Tibial artery (tissue), 4 donors: ENCODE measurements around the gene GARNL3.

Experiments used
- DNase-seq, 2 donors: peaks; one replicate each; pipeline ENCODE4 v3.0.0-alpha.2; 2019
- H3K27ac ChIP-seq, 2 donors: fragments of 200-600 bp; sonication (generic) in 1 of 2; 1 replicate in 1 of 2; 2 replicates in 1 of 2; pipeline ENCODE4 v1.5.1; 2018 to 2019; ENCODE audit warnings: mild to moderate bottlenecking in 1 of 2
- H3K27me3 ChIP-seq, 2 donors: fragments of 200-600 bp; sonication (generic) in 1 of 2; one replicate each; pipeline versions ENCODE4 v1.5.1 to v1.6.0; 2016 to 2019
- H3K36me3 ChIP-seq, 3 donors: fragments of 200-600 bp; sonication (generic) in 2 of 3; one replicate each; pipeline ENCODE4 v1.5.1; 2016 to 2019; ENCODE audit warnings: mild to moderate bottlenecking in 2 of 3
- H3K4me1 ChIP-seq, 4 donors: fragments of 200-600 bp; sonication (generic) in 2 of 4; 1 replicate in 3 of 4; 2 replicates in 1 of 4; pipeline ENCODE4 v1.5.1; 2016 to 2019
- H3K4me3 ChIP-seq, 2 donors: fragments of 200-600 bp; sonication (generic) in 1 of 2; 1 replicate in 1 of 2; 2 replicates in 1 of 2; pipeline ENCODE4 v1.5.1; 2018 to 2019; ENCODE audit warnings: mild to moderate bottlenecking in 2 of 2
- H3K9me3 ChIP-seq, 3 donors: fragments of 200-600 bp; sonication (generic) in 1 of 3; one replicate each; pipeline ENCODE4 v1.5.1; 2016 to 2019
- intact Hi-C: fragments of 100-400 bp; cut with DNase I; formaldehyde crosslinking; loops from one replicate; pipeline ENCODE4 v1.15.0; 2023; ENCODE audit warnings: low total_unique reads
- TF ChIP-seq, protein P1 (sequence below), 2 experiments: fragments of 200-600 bp in 1 of 2; fragments of 450-650 bp in 1 of 2; IDR thresholded peaks; one replicate each; pipeline ENCODE4 v1.5.1; 2017 to 2019; ENCODE audit warnings: antibody characterized with exemption in 2 of 2, mild to moderate bottlenecking in 1 of 2, moderate library complexity in 1 of 2

Gene GARNL3

DNA sequence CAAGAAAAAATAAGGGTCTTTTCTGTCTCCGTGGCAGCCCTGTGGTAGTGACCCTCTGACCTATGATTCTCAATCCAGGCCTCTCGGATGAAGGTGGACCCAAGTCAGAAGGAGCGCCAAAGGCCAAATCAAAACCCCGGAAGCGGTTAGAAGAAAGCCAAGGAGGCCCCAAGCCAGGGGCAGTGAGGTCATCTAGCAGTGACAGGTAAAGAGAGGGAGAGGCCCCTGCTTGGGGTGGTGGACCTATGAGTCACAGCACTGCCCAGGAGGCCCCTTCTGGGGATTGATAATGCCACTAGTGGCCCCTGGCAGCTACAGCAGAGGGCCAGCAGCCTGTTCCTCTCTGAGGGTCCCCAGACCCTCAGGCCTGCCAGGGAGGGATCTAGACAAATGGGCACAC lies 126.0 kb downstream of the GARNL3 start:
- Histone ChIP-seq H3K36me3 (peaks cover 44 to 59% (median 46%) of the 10 kb centered on the region in 3 donors), H3K27ac (no peak overlapping the region), H3K27me3 (no peaks in the 10 kb centered on the region), H3K4me1 (no peaks in the 10 kb centered on the region), H3K9me3 (no peaks in the 10 kb centered on the region), H3K4me3 (no peak overlapping the region)
- intact Hi-C loops = no loop called here
- no peak for DNase-seq
- TF ChIP-seq, protein P1, sequence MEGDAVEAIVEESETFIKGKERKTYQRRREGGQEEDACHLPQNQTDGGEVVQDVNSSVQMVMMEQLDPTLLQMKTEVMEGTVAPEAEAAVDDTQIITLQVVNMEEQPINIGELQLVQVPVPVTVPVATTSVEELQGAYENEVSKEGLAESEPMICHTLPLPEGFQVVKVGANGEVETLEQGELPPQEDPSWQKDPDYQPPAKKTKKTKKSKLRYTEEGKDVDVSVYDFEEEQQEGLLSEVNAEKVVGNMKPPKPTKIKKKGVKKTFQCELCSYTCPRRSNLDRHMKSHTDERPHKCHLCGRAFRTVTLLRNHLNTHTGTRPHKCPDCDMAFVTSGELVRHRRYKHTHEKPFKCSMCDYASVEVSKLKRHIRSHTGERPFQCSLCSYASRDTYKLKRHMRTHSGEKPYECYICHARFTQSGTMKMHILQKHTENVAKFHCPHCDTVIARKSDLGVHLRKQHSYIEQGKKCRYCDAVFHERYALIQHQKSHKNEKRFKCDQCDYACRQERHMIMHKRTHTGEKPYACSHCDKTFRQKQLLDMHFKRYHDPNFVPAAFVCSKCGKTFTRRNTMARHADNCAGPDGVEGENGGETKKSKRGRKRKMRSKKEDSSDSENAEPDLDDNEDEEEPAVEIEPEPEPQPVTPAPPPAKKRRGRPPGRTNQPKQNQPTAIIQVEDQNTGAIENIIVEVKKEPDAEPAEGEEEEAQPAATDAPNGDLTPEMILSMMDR (IDR thresholded peaks at IDR 0.05) = no peak

- Histone ChIP-seq H3K36me3 (peaks cover 35 to 47% (median 41%) of the 10 kb centered on the region in 3 donors), H3K4me1 (peaks cover 0 to 5% (median 5%) of the 10 kb centered on the region in 4 donors), H3K4me3 (no peak overlapping the region), H3K27ac (no peak overlapping the region), H3K27me3 (no peaks in the 10 kb centered on the region), H3K9me3 (no peaks in the 10 kb centered on the region)
- no peak for DNase-seq
- TF ChIP-seq, protein P1 (IDR thresholded peaks at IDR 0.05) = no peak
- intact Hi-C loops = no loop called here
Measured at GRCh38 chr9:127392166-127392565, 127.6 kb downstream of the GARNL3 start.

- intact Hi-C loops = no loop called here
- Histone ChIP-seq H3K4me3 (no peak overlapping the region), H3K27me3 (no peaks in the 10 kb centered on the region), H3K27ac (no peak overlapping the region), H3K36me3 (peaks cover 31 to 46% (median 41%) of the 10 kb centered on the region in 3 donors), H3K9me3 (no peaks in the 10 kb centered on the region), H3K4me1 (peaks cover 0 to 12% (median 6%) of the 10 kb centered on the region in 4 donors)
- DNase-seq = no peak
- TF ChIP-seq, protein P1 (IDR thresholded peaks at IDR 0.05) = no peak
Measured at GRCh38 chr9:127392976-127393375, 128.4 kb downstream of the GARNL3 start.

DNA sequence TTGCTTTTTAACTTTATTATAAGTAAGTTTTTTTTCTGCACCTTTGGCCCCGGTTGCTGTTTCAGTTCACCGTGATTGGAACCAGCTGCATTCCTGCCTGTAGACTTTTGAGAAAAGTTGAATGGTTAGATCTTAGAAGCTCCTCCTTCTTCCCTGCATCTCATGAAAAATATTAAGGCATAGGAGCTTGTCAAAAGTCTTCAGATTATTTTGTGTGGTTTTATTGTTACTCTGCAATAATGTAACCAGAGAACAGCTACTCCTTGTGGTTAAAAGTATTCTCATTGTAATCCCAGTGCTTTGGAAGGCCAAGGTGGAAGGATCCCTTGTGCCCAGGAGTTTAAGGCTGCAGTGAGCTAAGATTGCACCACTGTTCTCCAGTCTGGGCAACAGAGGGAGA lies 129.1 kb downstream of the GARNL3 start:
- intact Hi-C loops = no loop called here

GRCh38 chr9:127395497-127396252 lies 131.1 kb downstream of the GARNL3 start:
- Histone ChIP-seq H3K27ac (peak overlapping the region in 1 of 2 donors; percentile 70), H3K9me3 (no peaks in the 10 kb centered on the region), H3K4me3 (peak overlapping the region in 1 of 2 donors; percentile 89), H3K27me3 (no peaks in the 10 kb centered on the region), H3K4me1 (peaks cover 0 to 25% (median 15%) of the 10 kb centered on the region in 4 donors), H3K36me3 (peaks cover 25 to 45% (median 27%) of the 10 kb centered on the region in 3 donors)
- intact Hi-C loops = loop anchor here (5.0 kb wide), 1 partner anchor 183 kb away; no protein-coding TSS in a partner anchor
- TF ChIP-seq, protein P1 (IDR thresholded peaks at IDR 0.05) = no peak
- DNase-seq = no peak

More for the DNA sequence above, 129.1 kb downstream of the GARNL3 start:
- TF ChIP-seq, protein P1 (IDR thresholded peaks at IDR 0.05) = no peak
- H3K27me3 ChIP-seq = no peaks in the 10 kb centered on the region
- peaks cover 0 to 19% (median 11%) of the 10 kb centered on the region in 4 donors for H3K4me1 ChIP-seq
- H3K27ac ChIP-seq = no peak overlapping the region
- H3K4me3 ChIP-seq = no peak overlapping the region
- no peak for DNase-seq
- no peaks in the 10 kb centered on the region for H3K9me3 ChIP-seq
- H3K36me3 ChIP-seq = peaks cover 31 to 43% (median 41%) of the 10 kb centered on the region in 3 donors
